Endothelial cell of umbilical vein (primary cell): Measurements from ENCODE around the gene SSTR3. TPM values are rescaled to one million over a fixed set of nuclear protein-coding genes. Genes with fewer than 3 reads are reported as not detected.
A peak's percentile ranks its signal among the peaks of the same experiment; 100 is the strongest.

Source experiments
- BruUV-seq: library from RNA; stranded (reverse); fragments of 400-500 nt; replicated peaks from 2 replicates; lab custom pipeline; 2021; lab: Mats Ljungman, UMichigan
- CTCF ChIA-PET: fragments of 300-600, 350-600 bp; sonication (Branson Sonifier 250); formaldehyde crosslinking; loops from one replicate; lab custom pipeline; 2021; ENCODE audit warnings: antibody characterized with exemption, inconsistent platforms; lab: Charles Lee
- POLR2A ChIA-PET: fragments of 300-600, 350-600 bp; sonication (Branson Sonifier 250); formaldehyde crosslinking; loops from one replicate; lab custom pipeline; 2021; ENCODE audit warnings: antibody characterized with exemption, inconsistent platforms; lab: Charles Lee
- DNase-seq: peaks from one replicate; pipeline ENCODE4 v3.0.0-alpha.2; 2011; ENCODE audit warnings: low read depth, low spot score
- FAIRE-seq: peaks from 2 replicates; lab custom pipeline; 2011; peaks lifted over from hg19 to GRCh38; lab: Jason Lieb, UNC
- H2AFZ ChIP-seq: 2 replicates; pipeline ENCODE4 v1.6.0; 2012; ENCODE audit warnings: low read depth, low read length, control low read depth, inconsistent platforms
- H3K27ac ChIP-seq: 2 replicates; pipeline ENCODE4 v1.5.1; 2011; ENCODE audit warnings: low read depth, mild to moderate bottlenecking, control low read depth, low read length, moderate library complexity; ENCODE audit not compliant: insufficient read depth
- H3K27me3 ChIP-seq, 2 experiments: 2 replicates each; pipeline versions ENCODE4 v1.6.0 to v1.6.1; 2011; ENCODE audit warnings: low read length in 2 of 2, mixed read lengths in 1 of 2; ENCODE audit not compliant: control insufficient read depth in 2 of 2, insufficient read depth in 2 of 2
- H3K36me3 ChIP-seq, 2 experiments: 2 replicates in 1 of 2; 3 replicates in 1 of 2; pipeline ENCODE4 v1.5.1; 2011; ENCODE audit warnings: low read length in 2 of 2, mild to moderate bottlenecking in 1 of 2, moderate library complexity in 1 of 2; ENCODE audit not compliant: control insufficient read depth in 2 of 2, insufficient read depth in 2 of 2; ENCODE audit errors: extremely low read depth in 1 of 2
- H3K4me1 ChIP-seq: 3 replicates; pipeline ENCODE4 v1.5.1; 2011; ENCODE audit warnings: mild to moderate bottlenecking, low read length; ENCODE audit not compliant: control insufficient read depth, insufficient read depth; ENCODE audit errors: extremely low read depth
- H3K4me2 ChIP-seq: 2 replicates; pipeline ENCODE4 v1.6.1; 2011; ENCODE audit warnings: low read length, control low read depth, mixed read lengths; ENCODE audit not compliant: insufficient read depth
- H3K4me3 ChIP-seq, 3 experiments: fragments of 200-600 bp in 1 of 3; sonication (generic), shearing (Covaris generic) in 1 of 3; replicated peaks in 1 of 3; 2 replicates each; pipeline ENCODE4 v1.5.1; 2011 to 2016; ENCODE audit warnings: control low read depth in 3 of 3, low read length in 3 of 3, mild to moderate bottlenecking in 2 of 3, inconsistent platforms in 1 of 3, low read depth in 1 of 3, moderate library complexity in 1 of 3; ENCODE audit not compliant: insufficient read depth in 1 of 3
- H3K79me2 ChIP-seq: 2 replicates; pipeline ENCODE4 v1.6.0; 2012; ENCODE audit warnings: low read length, inconsistent platforms; ENCODE audit not compliant: control insufficient read depth, insufficient read depth
- H3K9ac ChIP-seq: replicated peaks from 2 replicates; pipeline ENCODE3; 2011; ENCODE audit warnings: low read length, control low read depth; ENCODE audit not compliant: insufficient read depth; ENCODE audit errors: extremely low read depth
- H3K9me1 ChIP-seq: replicated peaks from 3 replicates; pipeline ENCODE4 v1.6.0; 2011; ENCODE audit warnings: mild to moderate bottlenecking, low read length; ENCODE audit not compliant: control insufficient read depth, insufficient read depth; ENCODE audit errors: extremely low read depth
- H3K9me3 ChIP-seq: replicated peaks from 2 replicates; pipeline ENCODE4 v1.5.1; 2012; ENCODE audit warnings: low read length, inconsistent platforms; ENCODE audit not compliant: control insufficient read depth, insufficient read depth
- H4K20me1 ChIP-seq: replicated peaks from 2 replicates; pipeline ENCODE3; 2011; ENCODE audit warnings: mild to moderate bottlenecking, low read length; ENCODE audit not compliant: control insufficient read depth, insufficient read depth; ENCODE audit errors: extremely low read depth
- CTCF ChIP-seq, 2 donors: IDR thresholded peaks; 1 replicate in 1 of 2; 2 replicates in 1 of 2; pipeline ENCODE4 v1.5.1; 2011; ENCODE audit warnings: low read length in 2 of 2, mild to moderate bottlenecking in 2 of 2, moderate library complexity in 2 of 2, control low read depth in 1 of 2, inconsistent platforms in 1 of 2, low read depth in 1 of 2; ENCODE audit not compliant: insufficient read depth in 1 of 2; ENCODE audit errors: extremely low read depth in 1 of 2
- EZH2 ChIP-seq: IDR thresholded peaks from 2 replicates; pipeline ENCODE4 v1.6.1; 2012; ENCODE audit warnings: borderline replicate concordance, low read depth, mild to moderate bottlenecking, moderate library complexity, low read length, inconsistent platforms; ENCODE audit not compliant: severe bottlenecking
- FOS ChIP-seq: IDR thresholded peaks from 2 replicates; pipeline ENCODE4 v1.6.1; 2011; ENCODE audit warnings: mild to moderate bottlenecking, low read length, moderate library complexity, borderline replicate concordance; ENCODE audit not compliant: insufficient read depth
- GATA2 ChIP-seq: IDR thresholded peaks from 2 replicates; pipeline ENCODE4 v1.7.0; 2011; ENCODE audit warnings: low read depth, mild to moderate bottlenecking, moderate library complexity, mixed read lengths, low read length; ENCODE audit not compliant: insufficient read length, insufficient read depth
- JUN ChIP-seq: IDR thresholded peaks from 2 replicates; pipeline ENCODE4 v1.6.1; 2011; ENCODE audit warnings: borderline replicate concordance, low read depth; ENCODE audit not compliant: insufficient read length, insufficient read depth
- MAX ChIP-seq: IDR thresholded peaks from 2 replicates; pipeline ENCODE4 v1.6.1; 2011; ENCODE audit not compliant: insufficient read depth, insufficient read length
- MYC ChIP-seq: IDR thresholded peaks from one replicate; pipeline ENCODE4 v1.6.1; 2011; ENCODE audit warnings: mild to moderate bottlenecking, low read depth, low read length
- POLR2A ChIP-seq: IDR thresholded peaks from 2 replicates; pipeline ENCODE4 v1.6.1; 2012; ENCODE audit warnings: low read depth, mild to moderate bottlenecking, control low read depth, low read length
- POLR2AphosphoS5 ChIP-seq: IDR thresholded peaks from 2 replicates; pipeline ENCODE4 v1.6.1; 2012; ENCODE audit warnings: low read depth, mild to moderate bottlenecking, control low read depth, low read length, moderate library complexity; ENCODE audit not compliant: insufficient read depth
- dilution Hi-C: fragments of 300-500 bp; cut with MboI; formaldehyde crosslinking; loops from one replicate; pipeline ENCODE4 v1.15.0; 2019; ENCODE audit warnings: low sequenced_read_pairs; ENCODE audit not compliant: extremely low pct_ligation_motif_present
- intact Hi-C: fragments of 100-400 bp; cut with micrococcal nuclease; formaldehyde crosslinking; loops from one replicate; pipeline ENCODE4 v1.10.0; 2022
- polyA plus RNA-seq, 4 experiments: library from polyadenylated mRNA; depleted of rRNA in 3 of 4; stranded (reverse) in 3 of 4; unstranded in 1 of 4; fragments of >200 nt; gene quantifications; 2 replicates each; pipeline versions ENCODE4 v1.2.1 to v1.2.3, GENCODE V29; 2011 to 2012; ENCODE audit warnings: missing spikeins in 1 of 4
- total RNA-seq: library from RNA; stranded (reverse); gene quantifications from 2 replicates; pipeline ENCODE4 v1.2.3, GENCODE V29; 2021

SSTR3 gene
- total and polyA plus RNA-seq, 2 donors (not counting 3 experiments of a cell fraction or from before 2014, with no cell fraction given), result not detected

GRCh38 chr22:37166675-37167066, 45.6 kb downstream of the SSTR3 start:
- Histone ChIP-seq H3K4me1 (no peaks in the 10 kb centered on the region), H3K4me2 (no peak overlapping the region), H4K20me1 (no peaks in the 10 kb centered on the region), H3K9me1 (no peaks in the 10 kb centered on the region), H3K36me3 (no peaks in the 10 kb centered on the region), H3K9ac (no peak overlapping the region), H3K27me3 (no peaks in the 10 kb centered on the region), H2AFZ (peak overlapping the region; percentile 44), H3K9me3 (no peaks in the 10 kb centered on the region), H3K4me3 (no peak overlapping the region), H3K27ac (no peak overlapping the region), H3K79me2 (no peaks in the 10 kb centered on the region)
- FAIRE-seq (peak; percentile 94), DNase-seq (peak; percentile 82)
- intact Hi-C loops, result loop anchor here (1.0 to 2.0 kb wide), 4 partner anchors 10 to 290 kb away; no protein-coding TSS in a partner anchor
- dilution Hi-C loops, result no loop called here
- POLR2A ChIA-PET, result no interaction called here
- CTCF ChIA-PET, result interaction anchor here (1.0 to 4.1 kb wide), 9 partner anchors 9 to 385 kb away, joined by 3 to 69 read pairs (median 5); no protein-coding TSS in a partner anchor
- no TSS peak for BruUV-seq
- peak; percentile 92 to 95 for TF ChIP-seq CTCF (IDR thresholded peaks at IDR 0.05; ENCODE audit: extremely low read depth in 1 of 2, insufficient read depth in 1 of 2, low read depth in 1 of 2, low read length in 2 of 2)
- no peak for TF ChIP-seq JUN

- no peak overlapping the region for H3K4me3 ChIP-seq
- H3K36me3 ChIP-seq, result no peaks in the 10 kb centered on the region
- no peaks in the 10 kb centered on the region for H4K20me1 ChIP-seq
- no peak overlapping the region for H3K4me2 ChIP-seq
- H3K9me1 ChIP-seq, result no peaks in the 10 kb centered on the region
- H3K27ac ChIP-seq, result no peak overlapping the region
- POLR2A ChIA-PET, result no interaction called here
- intact Hi-C loops, result loop anchor here (1.0 to 2.0 kb wide), 4 partner anchors 10 to 291 kb away; no protein-coding TSS in a partner anchor
- no TSS peak for BruUV-seq
- DNase-seq, result no peak
- H2AFZ ChIP-seq, result no peak overlapping the region
- H3K9ac ChIP-seq, result no peak overlapping the region
- H3K4me1 ChIP-seq, result no peaks in the 10 kb centered on the region
- CTCF ChIA-PET, result interaction anchor here (1.0 to 4.1 kb wide), 5 partner anchors 10 to 34 kb away, joined by 3 to 69 read pairs (median 5); no protein-coding TSS in a partner anchor
- H3K79me2 ChIP-seq, result no peaks in the 10 kb centered on the region
- no peaks in the 10 kb centered on the region for H3K9me3 ChIP-seq
- no peaks in the 10 kb centered on the region for H3K27me3 ChIP-seq
- TF ChIP-seq EZH2 (no peak), GATA2 (no peak), MYC (no peak), POLR2AphosphoS5 (no peak), JUN (no peak), CTCF (IDR thresholded peaks at IDR 0.05; ENCODE audit: extremely low read depth in 1 of 2, insufficient read depth in 1 of 2, low read depth in 1 of 2, low read length in 2 of 2) (no peak), MAX (no peak), POLR2A (no peak), FOS (no peak)
- dilution Hi-C loops, result no loop called here
- FAIRE-seq, result no peak
Measured at GRCh38 chr22:37165940-37166674, 46.2 kb downstream of the SSTR3 start.
